ENCODE measurements around the gene EIF2AK3. TPM values are rescaled to one million over a fixed set of nuclear protein-coding genes. Genes with fewer than 3 reads are reported as not detected.
A peak's percentile ranks its signal among the peaks of the same experiment; 100 is the strongest.
"Not testable (repeated sequence)": the region's sequence is repeated elsewhere in the genome, so short reads cannot be mapped to it uniquely, and the experiment has no call there.

Gene EIF2AK3
- total and polyA plus RNA-seq, 5 donors from 2014 or later: 4.5 to 36.9 (median 7.2) TPM

GRCh38 chr2:88645291-88645882 lies 18.1 kb upstream of the EIF2AK3 start:
- Mint-ChIP-seq H3K27me3 (peaks cover 46% of the 10 kb centered on the region), H3K4me1 (peaks cover 0 to 11% (median 6%) of the 10 kb centered on the region in 4 donors)
- not testable (repeated sequence) for H3K9me3 ChIP-seq (ENCODE audit: control insufficient read depth in 2 of 2, low read length in 2 of 2); H3K4me3 ChIP-seq (ENCODE audit: low read depth, low read length); H3K9me3 Mint-ChIP-seq; H3K27ac ChIP-seq (ENCODE audit: insufficient read depth, low read length, poor library complexity, severe bottlenecking); ATAC-seq (ENCODE audit: low read depth in 2 of 2); H3K36me3 ChIP-seq (ENCODE audit: control insufficient read depth, insufficient read depth, low read length); H3K27ac Mint-ChIP-seq; H3K4me1 ChIP-seq (ENCODE audit: control insufficient read depth, insufficient read depth, low read length, poor library complexity, severe bottlenecking); DNase-seq; H3K36me3 Mint-ChIP-seq; H3K27me3 ChIP-seq (ENCODE audit: control insufficient read depth, insufficient read depth, low read length); H3K4me3 Mint-ChIP-seq

DNA sequence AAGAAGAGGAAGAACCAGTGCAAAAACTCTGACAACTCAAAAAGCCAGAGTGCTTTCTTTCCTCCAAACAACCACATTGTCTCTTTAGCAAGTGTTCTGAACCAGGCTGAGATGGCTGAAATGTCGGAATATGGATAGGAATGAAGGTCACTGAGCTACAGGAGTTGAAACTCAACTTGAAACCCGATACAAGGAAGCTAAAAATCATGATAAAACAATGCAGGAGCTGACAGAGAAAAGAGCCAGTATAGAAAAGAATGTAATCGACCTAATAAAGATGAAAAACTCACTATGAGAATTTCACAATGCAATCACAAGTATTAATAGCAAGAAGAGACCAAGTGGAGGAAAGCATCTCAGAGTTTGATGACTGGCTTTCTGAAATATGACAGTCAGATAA lies 15.0 kb upstream of the EIF2AK3 start:
- Mint-ChIP-seq H3K27ac (no peak overlapping the region), H3K4me1 (peaks cover 0 to 19% (median 10%) of the 10 kb centered on the region in 4 donors), H3K9me3 (peaks cover 0 to 17% (median 2%) of the 10 kb centered on the region in 7 donors), H3K36me3 (peaks cover 3% of the 10 kb centered on the region), H3K27me3 (peaks cover 54% of the 10 kb centered on the region), H3K4me3 (no peak overlapping the region)
- Histone ChIP-seq H3K27ac (ENCODE audit: insufficient read depth, low read length, poor library complexity, severe bottlenecking) (no peak overlapping the region), H3K27me3 (ENCODE audit: control insufficient read depth, insufficient read depth, low read length) (peaks cover 3% of the 10 kb centered on the region), H3K4me3 (ENCODE audit: low read depth, low read length) (no peak overlapping the region), H3K36me3 (ENCODE audit: control insufficient read depth, insufficient read depth, low read length) (no peaks in the 10 kb centered on the region), H3K9me3 (ENCODE audit: control insufficient read depth in 2 of 2, low read length in 2 of 2) (peaks cover 6 to 8% of the 10 kb centered on the region in 2 experiments), H3K4me1 (ENCODE audit: control insufficient read depth, insufficient read depth, low read length, poor library complexity, severe bottlenecking) (no peaks in the 10 kb centered on the region)
- ATAC-seq (ENCODE audit: low read depth in 2 of 2) (no peak), DNase-seq (no peak)

DNA sequence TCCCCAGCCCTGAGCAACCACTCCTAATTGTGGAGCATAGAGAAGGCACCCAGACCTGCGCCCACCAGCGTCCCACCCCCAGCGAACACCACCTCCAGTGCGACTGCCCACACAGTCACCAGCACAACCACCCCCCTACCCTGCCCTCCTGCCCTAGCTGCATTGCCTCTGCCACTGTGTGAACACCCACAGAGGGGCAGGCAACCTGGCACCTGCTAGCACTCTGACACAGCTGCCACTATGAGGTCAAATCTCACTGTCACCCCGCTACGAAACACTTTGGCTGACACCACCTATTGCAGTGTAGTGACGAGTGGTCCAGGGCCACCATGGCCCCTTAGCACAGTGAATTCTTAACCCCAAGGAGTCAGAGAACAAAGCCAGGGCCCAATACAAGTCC lies 14.1 kb upstream of the EIF2AK3 start:
- peaks cover 49% of the 10 kb centered on the region for H3K27me3 Mint-ChIP-seq
- Histone ChIP-seq H3K27ac (ENCODE audit: insufficient read depth, low read length, poor library complexity, severe bottlenecking) (no peak overlapping the region), H3K36me3 (ENCODE audit: control insufficient read depth, insufficient read depth, low read length) (no peaks in the 10 kb centered on the region), H3K9me3 (ENCODE audit: control insufficient read depth in 2 of 2, low read length in 2 of 2) (peaks cover 6 to 8% of the 10 kb centered on the region in 2 experiments), H3K4me1 (ENCODE audit: control insufficient read depth, insufficient read depth, low read length, poor library complexity, severe bottlenecking) (no peaks in the 10 kb centered on the region), H3K4me3 (ENCODE audit: low read depth, low read length) (no peak overlapping the region), H3K27me3 (ENCODE audit: control insufficient read depth, insufficient read depth, low read length) (peaks cover 2% of the 10 kb centered on the region)
- no peak overlapping the region for H3K27ac Mint-ChIP-seq
- H3K4me1 Mint-ChIP-seq: peaks cover 0 to 19% (median 10%) of the 10 kb centered on the region in 4 donors
- DNase-seq (no peak), ATAC-seq (ENCODE audit: low read depth in 2 of 2) (no peak)
- no peak overlapping the region for H3K4me3 Mint-ChIP-seq
- peaks cover 0 to 17% (median 2%) of the 10 kb centered on the region in 7 donors for H3K9me3 Mint-ChIP-seq
- H3K36me3 Mint-ChIP-seq: peaks cover 3% of the 10 kb centered on the region

DNA sequence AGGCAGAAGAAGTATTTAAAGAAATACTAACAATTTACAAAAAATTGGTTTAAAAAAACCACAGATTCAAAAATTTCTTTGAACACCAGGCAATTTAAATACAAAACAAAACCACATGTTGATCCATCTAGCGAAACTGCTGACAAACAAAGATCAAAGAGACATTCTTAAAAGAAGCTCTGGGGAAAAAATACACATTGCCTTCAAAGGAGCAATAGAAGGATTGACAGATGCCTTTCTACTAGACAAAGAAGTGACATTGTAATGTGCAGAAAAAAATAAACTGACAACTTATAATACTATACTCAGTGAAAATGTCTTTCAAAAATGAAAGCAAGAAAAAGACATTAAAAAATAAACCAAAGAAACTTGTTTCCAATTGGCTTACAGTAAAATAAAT lies 12.6 kb upstream of the EIF2AK3 start:
- no peak overlapping the region for H3K27ac ChIP-seq (ENCODE audit: insufficient read depth, low read length, poor library complexity, severe bottlenecking)
- ATAC-seq (ENCODE audit: low read depth in 2 of 2) (no peak), DNase-seq (peak in 1 of 3 donors; percentile 43)
- H3K36me3 Mint-ChIP-seq: peaks cover 3% of the 10 kb centered on the region
- H3K27me3 ChIP-seq (ENCODE audit: control insufficient read depth, insufficient read depth, low read length): peaks cover 5% of the 10 kb centered on the region
- H3K27ac Mint-ChIP-seq: no peak overlapping the region
- H3K4me1 Mint-ChIP-seq: peaks cover 0 to 15% (median 6%) of the 10 kb centered on the region in 4 donors
- H3K9me3 ChIP-seq (ENCODE audit: control insufficient read depth in 2 of 2, low read length in 2 of 2): peaks cover 6 to 8% of the 10 kb centered on the region in 2 experiments
- no peak overlapping the region for H3K4me3 Mint-ChIP-seq
- H3K36me3 ChIP-seq (ENCODE audit: control insufficient read depth, insufficient read depth, low read length): no peaks in the 10 kb centered on the region
- H3K9me3 Mint-ChIP-seq: peaks cover 0 to 17% (median 2%) of the 10 kb centered on the region in 7 donors
- no peak overlapping the region for H3K4me3 ChIP-seq (ENCODE audit: low read depth, low read length)
- no peaks in the 10 kb centered on the region for H3K4me1 ChIP-seq (ENCODE audit: control insufficient read depth, insufficient read depth, low read length, poor library complexity, severe bottlenecking)
- peaks cover 41% of the 10 kb centered on the region for H3K27me3 Mint-ChIP-seq

- no peaks in the 10 kb centered on the region for H3K4me1 ChIP-seq (ENCODE audit: control insufficient read depth, insufficient read depth, low read length, poor library complexity, severe bottlenecking)
- H3K27ac ChIP-seq (ENCODE audit: insufficient read depth, low read length, poor library complexity, severe bottlenecking): no peak overlapping the region
- H3K4me3 ChIP-seq (ENCODE audit: low read depth, low read length): no peak overlapping the region
- Mint-ChIP-seq H3K27me3 (peaks cover 30% of the 10 kb centered on the region), H3K4me1 (peaks cover 0 to 13% (median 1%) of the 10 kb centered on the region in 4 donors), H3K9me3 (peaks cover 0 to 17% (median 2%) of the 10 kb centered on the region in 7 donors), H3K4me3 (no peak overlapping the region), H3K36me3 (peaks cover 3% of the 10 kb centered on the region), H3K27ac (no peak overlapping the region)
- DNase-seq: peak in 1 of 3 donors; percentile 30
- H3K36me3 ChIP-seq (ENCODE audit: control insufficient read depth, insufficient read depth, low read length): no peaks in the 10 kb centered on the region
- no peak for ATAC-seq (ENCODE audit: low read depth in 2 of 2)
- peaks cover 6 to 8% of the 10 kb centered on the region in 2 experiments for H3K9me3 ChIP-seq (ENCODE audit: control insufficient read depth in 2 of 2, low read length in 2 of 2)
- peaks cover 5% of the 10 kb centered on the region for H3K27me3 ChIP-seq (ENCODE audit: control insufficient read depth, insufficient read depth, low read length)
Measured at GRCh38 chr2:88638743-88639142, 11.5 kb upstream of the EIF2AK3 start.

DNA sequence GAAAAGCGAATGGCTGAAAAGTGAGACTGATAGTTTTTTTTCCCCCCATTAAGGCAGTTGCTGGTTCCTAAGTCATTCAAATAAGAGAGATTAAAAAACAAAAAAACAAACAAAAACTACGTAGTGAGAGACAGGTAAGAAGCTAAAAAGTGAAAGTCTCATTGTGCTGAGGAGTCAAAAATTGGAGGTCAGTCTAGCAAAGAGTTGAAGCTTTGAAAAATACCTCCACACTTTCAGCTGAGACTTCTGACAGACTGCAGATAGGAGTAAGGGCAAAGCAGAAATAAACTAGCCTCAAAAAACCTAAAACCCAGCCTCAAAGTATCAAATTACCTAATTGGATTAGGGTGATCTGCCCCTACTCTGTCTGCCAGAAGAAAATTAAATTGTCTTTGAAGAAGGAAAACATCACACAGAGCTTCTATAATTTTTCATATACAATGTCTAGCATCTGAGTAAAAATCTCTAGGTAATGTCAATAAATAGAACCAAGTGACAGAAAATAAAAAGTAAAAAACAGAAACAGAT lies 10.9 kb upstream of the EIF2AK3 start:
- DNase-seq (no peak), ATAC-seq (ENCODE audit: low read depth in 2 of 2) (no peak)
- Mint-ChIP-seq H3K27ac (no peak overlapping the region), H3K36me3 (peaks cover 3% of the 10 kb centered on the region), H3K27me3 (peaks cover 25% of the 10 kb centered on the region), H3K4me1 (peaks cover 0 to 13% (median 1%) of the 10 kb centered on the region in 4 donors), H3K4me3 (no peak overlapping the region), H3K9me3 (peaks cover 0 to 17% (median 2%) of the 10 kb centered on the region in 7 donors)
- Histone ChIP-seq H3K36me3 (ENCODE audit: control insufficient read depth, insufficient read depth, low read length) (no peaks in the 10 kb centered on the region), H3K27ac (ENCODE audit: insufficient read depth, low read length, poor library complexity, severe bottlenecking) (no peak overlapping the region), H3K4me3 (ENCODE audit: low read depth, low read length) (no peak overlapping the region), H3K27me3 (ENCODE audit: control insufficient read depth, insufficient read depth, low read length) (peaks cover 5% of the 10 kb centered on the region), H3K4me1 (ENCODE audit: control insufficient read depth, insufficient read depth, low read length, poor library complexity, severe bottlenecking) (no peaks in the 10 kb centered on the region), H3K9me3 (ENCODE audit: control insufficient read depth in 2 of 2, low read length in 2 of 2) (peaks cover 6 to 8% of the 10 kb centered on the region in 2 experiments)

DNA sequence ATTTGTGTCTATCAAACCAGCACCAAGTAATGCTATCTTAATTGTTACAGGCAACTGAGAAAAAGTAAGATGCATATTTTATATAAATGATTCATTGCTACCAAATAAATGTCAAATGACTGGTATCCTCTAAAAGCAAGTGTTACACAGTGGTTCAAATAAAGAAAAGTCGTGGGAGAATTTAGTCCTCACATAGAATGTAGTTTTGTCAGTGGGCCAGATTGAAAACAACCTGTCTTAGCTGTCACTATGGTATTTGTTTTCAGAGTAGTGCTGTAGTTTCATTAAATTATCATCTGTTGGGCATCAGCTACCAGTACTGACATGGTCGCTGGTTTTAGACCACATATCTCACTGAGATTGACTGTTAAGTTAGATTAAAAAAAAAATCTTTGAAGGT lies 10.2 kb upstream of the EIF2AK3 start:
- H3K9me3 ChIP-seq (ENCODE audit: control insufficient read depth in 2 of 2, low read length in 2 of 2): peaks cover 6 to 8% of the 10 kb centered on the region in 2 experiments
- Mint-ChIP-seq H3K4me1 (peaks cover 0 to 13% (median 1%) of the 10 kb centered on the region in 4 donors), H3K36me3 (peaks cover 3% of the 10 kb centered on the region), H3K27ac (no peak overlapping the region), H3K4me3 (no peak overlapping the region), H3K9me3 (peaks cover 0 to 17% (median 2%) of the 10 kb centered on the region in 7 donors), H3K27me3 (peaks cover 20% of the 10 kb centered on the region)
- ATAC-seq (ENCODE audit: low read depth in 2 of 2) (no peak), DNase-seq (no peak)
- no peaks in the 10 kb centered on the region for H3K36me3 ChIP-seq (ENCODE audit: control insufficient read depth, insufficient read depth, low read length)
- H3K27ac ChIP-seq (ENCODE audit: insufficient read depth, low read length, poor library complexity, severe bottlenecking): no peak overlapping the region
- no peaks in the 10 kb centered on the region for H3K4me1 ChIP-seq (ENCODE audit: control insufficient read depth, insufficient read depth, low read length, poor library complexity, severe bottlenecking)
- H3K4me3 ChIP-seq (ENCODE audit: low read depth, low read length): no peak overlapping the region
- H3K27me3 ChIP-seq (ENCODE audit: control insufficient read depth, insufficient read depth, low read length): peaks cover 5% of the 10 kb centered on the region

GRCh38 chr2:88636026-88636425 lies 8.8 kb upstream of the EIF2AK3 start:
- peaks cover 6 to 8% of the 10 kb centered on the region in 2 experiments for H3K9me3 ChIP-seq (ENCODE audit: control insufficient read depth in 2 of 2, low read length in 2 of 2)
- DNase-seq: no peak
- Mint-ChIP-seq H3K9me3 (peaks cover 0 to 17% (median 2%) of the 10 kb centered on the region in 7 donors), H3K27ac (no peak overlapping the region), H3K27me3 (peaks cover 14% of the 10 kb centered on the region), H3K4me3 (no peak overlapping the region), H3K36me3 (peaks cover 3% of the 10 kb centered on the region), H3K4me1 (peaks cover 0 to 13% (median 2%) of the 10 kb centered on the region in 4 donors)
- peaks cover 4% of the 10 kb centered on the region for H3K27me3 ChIP-seq (ENCODE audit: control insufficient read depth, insufficient read depth, low read length)
- no peaks in the 10 kb centered on the region for H3K36me3 ChIP-seq (ENCODE audit: control insufficient read depth, insufficient read depth, low read length)
- H3K27ac ChIP-seq (ENCODE audit: insufficient read depth, low read length, poor library complexity, severe bottlenecking): no peak overlapping the region
- H3K4me1 ChIP-seq (ENCODE audit: control insufficient read depth, insufficient read depth, low read length, poor library complexity, severe bottlenecking): no peaks in the 10 kb centered on the region
- ATAC-seq (ENCODE audit: low read depth in 2 of 2): no peak
- no peak overlapping the region for H3K4me3 ChIP-seq (ENCODE audit: low read depth, low read length)
